ENCODE data around the gene ARCN1.

Gene ARCN1

GRCh38 chr11:118533769-118534729 lies 38.2 kb upstream of the ARCN1 start:
- H3K27me3 ChIP-seq (ENCODE audit: control insufficient read depth, insufficient read depth, low read length), result no peaks in the 10 kb centered on the region

DNA sequence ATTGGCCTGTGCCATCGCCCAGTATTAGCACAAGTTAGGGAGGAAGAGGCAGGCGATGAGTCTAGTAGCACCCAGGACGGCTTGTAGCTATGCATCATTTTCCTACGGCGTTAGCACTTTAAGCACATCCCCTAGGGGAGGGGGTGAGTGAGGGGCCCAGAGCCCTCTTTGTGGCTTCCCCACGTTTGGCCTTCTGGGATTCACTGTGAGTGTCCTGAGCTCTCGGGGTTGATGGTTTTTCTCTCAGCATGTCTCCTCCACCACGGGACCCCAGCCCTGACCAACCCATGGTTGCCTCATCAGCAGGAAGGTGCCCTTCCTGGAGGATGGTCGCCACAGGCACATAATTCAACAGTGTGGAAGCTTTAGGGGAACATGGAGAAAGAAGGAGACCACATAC lies 36.9 kb upstream of the ARCN1 start:
- H3K27me3 ChIP-seq (ENCODE audit: control insufficient read depth, insufficient read depth, low read length), result no peaks in the 10 kb centered on the region
- H3K4me3 ChIP-seq (ENCODE audit: low read depth, low read length), result no peak overlapping the region
- H2AFZ ChIP-seq, result no peak overlapping the region
- H3K9ac ChIP-seq, result no peak overlapping the region
- no peaks in the 10 kb centered on the region for H3K36me3 ChIP-seq (ENCODE audit: control insufficient read depth, insufficient read depth, low read length)
- H3K79me2 ChIP-seq, result no peaks in the 10 kb centered on the region
- TF ChIP-seq, protein P1, sequence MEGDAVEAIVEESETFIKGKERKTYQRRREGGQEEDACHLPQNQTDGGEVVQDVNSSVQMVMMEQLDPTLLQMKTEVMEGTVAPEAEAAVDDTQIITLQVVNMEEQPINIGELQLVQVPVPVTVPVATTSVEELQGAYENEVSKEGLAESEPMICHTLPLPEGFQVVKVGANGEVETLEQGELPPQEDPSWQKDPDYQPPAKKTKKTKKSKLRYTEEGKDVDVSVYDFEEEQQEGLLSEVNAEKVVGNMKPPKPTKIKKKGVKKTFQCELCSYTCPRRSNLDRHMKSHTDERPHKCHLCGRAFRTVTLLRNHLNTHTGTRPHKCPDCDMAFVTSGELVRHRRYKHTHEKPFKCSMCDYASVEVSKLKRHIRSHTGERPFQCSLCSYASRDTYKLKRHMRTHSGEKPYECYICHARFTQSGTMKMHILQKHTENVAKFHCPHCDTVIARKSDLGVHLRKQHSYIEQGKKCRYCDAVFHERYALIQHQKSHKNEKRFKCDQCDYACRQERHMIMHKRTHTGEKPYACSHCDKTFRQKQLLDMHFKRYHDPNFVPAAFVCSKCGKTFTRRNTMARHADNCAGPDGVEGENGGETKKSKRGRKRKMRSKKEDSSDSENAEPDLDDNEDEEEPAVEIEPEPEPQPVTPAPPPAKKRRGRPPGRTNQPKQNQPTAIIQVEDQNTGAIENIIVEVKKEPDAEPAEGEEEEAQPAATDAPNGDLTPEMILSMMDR (IDR thresholded peaks at IDR 0.05), result no peak
- H3K27ac ChIP-seq, result no peak overlapping the region
- H3K4me1 ChIP-seq, result no peaks in the 10 kb centered on the region
- no peak overlapping the region for H3K4me2 ChIP-seq (ENCODE audit: low read length)
- no peaks in the 10 kb centered on the region for H3K9me3 ChIP-seq (ENCODE audit: control insufficient read depth, low read length)

More at GRCh38 chr11:118533769-118534729, 38.2 kb upstream of the ARCN1 start:
- Histone ChIP-seq H3K9me3 (ENCODE audit: control insufficient read depth, low read length) (no peaks in the 10 kb centered on the region), H3K36me3 (ENCODE audit: control insufficient read depth, insufficient read depth, low read length) (no peaks in the 10 kb centered on the region), H3K4me2 (ENCODE audit: low read length) (no peak overlapping the region), H3K4me3 (ENCODE audit: low read depth, low read length) (no peak overlapping the region), H2AFZ (no peak overlapping the region), H3K27ac (no peak overlapping the region), H3K79me2 (no peaks in the 10 kb centered on the region), H3K4me1 (peaks cover 6% of the 10 kb centered on the region), H3K9ac (no peak overlapping the region)
- TF ChIP-seq, protein P1 (IDR thresholded peaks at IDR 0.05), result no peak

DNA sequence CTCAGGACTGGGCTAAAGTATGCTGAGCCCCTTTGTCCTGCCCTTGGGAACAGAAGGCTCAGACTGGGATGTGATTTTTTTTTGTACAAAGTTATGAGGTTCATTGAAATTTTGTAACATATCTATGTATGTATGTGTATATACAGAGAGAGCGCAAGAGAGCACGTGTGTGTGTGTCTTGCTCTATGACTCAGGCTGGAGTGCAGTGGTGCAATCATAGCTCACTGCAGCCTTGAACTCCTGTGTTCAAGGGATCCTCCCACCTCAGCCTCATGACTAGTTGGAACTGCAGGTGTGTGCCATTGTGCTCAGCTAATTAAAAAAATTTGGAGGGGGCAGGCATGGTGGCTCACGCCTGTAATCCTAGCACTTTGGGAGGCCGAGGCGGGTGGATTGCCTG lies 35.5 kb upstream of the ARCN1 start:
- no peaks in the 10 kb centered on the region for H3K27me3 ChIP-seq (ENCODE audit: control insufficient read depth, insufficient read depth, low read length)
- no peak overlapping the region for H3K4me3 ChIP-seq (ENCODE audit: low read depth, low read length)
- H3K4me2 ChIP-seq (ENCODE audit: low read length), result no peak overlapping the region
- H3K4me1 ChIP-seq, result no peaks in the 10 kb centered on the region
- no peak overlapping the region for H3K27ac ChIP-seq
- H3K9me3 ChIP-seq (ENCODE audit: control insufficient read depth, low read length), result no peaks in the 10 kb centered on the region
- no peaks in the 10 kb centered on the region for H3K36me3 ChIP-seq (ENCODE audit: control insufficient read depth, insufficient read depth, low read length)
- H3K9ac ChIP-seq, result no peak overlapping the region
- TF ChIP-seq, protein P1 (IDR thresholded peaks at IDR 0.05), result no peak
- H3K79me2 ChIP-seq, result no peaks in the 10 kb centered on the region
- no peak overlapping the region for H2AFZ ChIP-seq

GRCh38 chr11:118537409-118537980 lies 34.7 kb upstream of the ARCN1 start:
- no peak overlapping the region for H3K27ac ChIP-seq
- no peak overlapping the region for H2AFZ ChIP-seq
- H3K9ac ChIP-seq, result no peak overlapping the region
- H3K4me1 ChIP-seq, result no peaks in the 10 kb centered on the region
- H3K4me3 ChIP-seq (ENCODE audit: low read depth, low read length), result no peak overlapping the region
- no peaks in the 10 kb centered on the region for H3K36me3 ChIP-seq (ENCODE audit: control insufficient read depth, insufficient read depth, low read length)
- no peaks in the 10 kb centered on the region for H3K27me3 ChIP-seq (ENCODE audit: control insufficient read depth, insufficient read depth, low read length)
- TF ChIP-seq, protein P1 (IDR thresholded peaks at IDR 0.05), result no peak
- H3K79me2 ChIP-seq, result no peaks in the 10 kb centered on the region
- H3K9me3 ChIP-seq (ENCODE audit: control insufficient read depth, low read length), result no peaks in the 10 kb centered on the region
- no peak overlapping the region for H3K4me2 ChIP-seq (ENCODE audit: low read length)
